ENCODE data around the gene TDRD3. TPM values are rescaled to one million over a fixed set of nuclear protein-coding genes. Genes with fewer than 3 reads are reported as not detected.

TDRD3 gene
- total RNA-seq, 2 donors from 2014 or later: 18.8 to 39.2 TPM

- no peak for DNase-seq (ENCODE audit: low spot score)
- Histone ChIP-seq H3K4me1 (ENCODE audit: control insufficient read depth in 1 of 2, low read depth in 2 of 2) (peaks cover 18 to 28% of the 10 kb centered on the region in 2 donors), H3K36me3 (no peaks in the 10 kb centered on the region), H3K4me3 (no peak overlapping the region), H3K27ac (no peak overlapping the region), H3K27me3 (replicated peaks; ENCODE audit: insufficient read depth) (no peaks in the 10 kb centered on the region), H3K9me3 (no peaks in the 10 kb centered on the region)
- TF ChIP-seq CTCF (IDR thresholded peaks at IDR 0.05): no peak
- ATAC-seq (ENCODE audit: insufficient number of reproducible peaks, low FRiP score, low read depth): no peak
Measured at GRCh38 chr13:60418954-60419353, 21.9 kb downstream of the TDRD3 start.

- DNase-seq (ENCODE audit: low spot score) (no peak), ATAC-seq (ENCODE audit: insufficient number of reproducible peaks, low FRiP score, low read depth) (no peak)
- peaks cover 15 to 20% of the 10 kb centered on the region in 2 donors for H3K4me1 ChIP-seq (ENCODE audit: control insufficient read depth in 1 of 2, low read depth in 2 of 2)
- H3K4me3 ChIP-seq: no peak overlapping the region
- TF ChIP-seq CTCF (IDR thresholded peaks at IDR 0.05): no peak
- H3K27ac ChIP-seq: no peak overlapping the region
- H3K9me3 ChIP-seq: no peaks in the 10 kb centered on the region
- H3K36me3 ChIP-seq: no peaks in the 10 kb centered on the region
- H3K27me3 ChIP-seq (replicated peaks; ENCODE audit: insufficient read depth): no peaks in the 10 kb centered on the region
Measured at GRCh38 chr13:60425332-60425731, 28.3 kb downstream of the TDRD3 start.

GRCh38 chr13:60426075-60426474 lies 29.1 kb downstream of the TDRD3 start:
- Histone ChIP-seq H3K4me3 (no peak overlapping the region), H3K36me3 (no peaks in the 10 kb centered on the region), H3K4me1 (ENCODE audit: control insufficient read depth in 1 of 2, low read depth in 2 of 2) (peaks cover 15 to 20% of the 10 kb centered on the region in 2 donors), H3K27me3 (replicated peaks; ENCODE audit: insufficient read depth) (no peaks in the 10 kb centered on the region), H3K27ac (no peak overlapping the region), H3K9me3 (no peaks in the 10 kb centered on the region)
- TF ChIP-seq CTCF (IDR thresholded peaks at IDR 0.05): no peak
- DNase-seq (ENCODE audit: low spot score): no peak
- no peak for ATAC-seq (ENCODE audit: insufficient number of reproducible peaks, low FRiP score, low read depth)

- DNase-seq (ENCODE audit: low spot score): no peak
- H3K27ac ChIP-seq: no peak overlapping the region
- no peak for TF ChIP-seq CTCF (IDR thresholded peaks at IDR 0.05)
Measured at GRCh38 chr13:60427285-60427684, 30.3 kb downstream of the TDRD3 start.

GRCh38 chr13:60431108-60431700 lies 34.2 kb downstream of the TDRD3 start:
- TF ChIP-seq CTCF (IDR thresholded peaks at IDR 0.05): peak; percentile 92
- H3K36me3 ChIP-seq: no peaks in the 10 kb centered on the region
- H3K4me3 ChIP-seq: no peak overlapping the region
- H3K4me1 ChIP-seq (ENCODE audit: control insufficient read depth in 1 of 2, low read depth in 2 of 2): peaks cover 0 to 15% of the 10 kb centered on the region in 2 donors
- peak; percentile 76 for ATAC-seq (ENCODE audit: insufficient number of reproducible peaks, low FRiP score, low read depth)
- no peak overlapping the region for H3K27ac ChIP-seq
- H3K9me3 ChIP-seq: no peaks in the 10 kb centered on the region
- no peak for DNase-seq (ENCODE audit: low spot score)
- H3K27me3 ChIP-seq (replicated peaks; ENCODE audit: insufficient read depth): no peaks in the 10 kb centered on the region

More at GRCh38 chr13:60427285-60427684, 30.3 kb downstream of the TDRD3 start:
- Histone ChIP-seq H3K4me1 (ENCODE audit: control insufficient read depth in 1 of 2, low read depth in 2 of 2) (peaks cover 11 to 15% of the 10 kb centered on the region in 2 donors), H3K36me3 (no peaks in the 10 kb centered on the region), H3K4me3 (no peak overlapping the region), H3K27me3 (replicated peaks; ENCODE audit: insufficient read depth) (no peaks in the 10 kb centered on the region), H3K9me3 (no peaks in the 10 kb centered on the region)
- ATAC-seq (ENCODE audit: insufficient number of reproducible peaks, low FRiP score, low read depth): no peak
